Right cardiac atrium (tissue), 5 donors: ENCODE data around the gene STAC3. TPM values are rescaled to one million over a fixed set of nuclear protein-coding genes. Genes with fewer than 3 reads are reported as not detected.
"Not testable (repeated sequence)": the region's sequence is repeated elsewhere in the genome, so short reads cannot be mapped to it uniquely, and the experiment has no call there.

Source experiments
- ATAC-seq, 2 donors: fragments of 200-7000 bp; cut with Tn5 transposase; one replicate each; pipeline versions ENCODE4 v1.8.0 to v1.9.1; 2020; ENCODE audit warnings: moderate library complexity in 2 of 2, mild to moderate bottlenecking in 1 of 2
- DNase-seq, 3 donors: peaks; one replicate each; pipeline ENCODE4 v3.0.0-alpha.2; 2020
- H3K27ac ChIP-seq: one replicate; pipeline ENCODE4 v1.5.1; 2013; ENCODE audit warnings: mild to moderate bottlenecking, low read length, control low read depth, moderate library complexity
- H3K27me3 ChIP-seq: one replicate; pipeline ENCODE4 v1.6.1; 2013; ENCODE audit not compliant: control insufficient read depth, insufficient read depth
- H3K4me1 ChIP-seq: one replicate; pipeline ENCODE4 v1.6.1; 2013; ENCODE audit warnings: low read length; ENCODE audit not compliant: control insufficient read depth, insufficient read depth
- H3K4me3 ChIP-seq: one replicate; pipeline ENCODE4 v1.5.1; 2013; ENCODE audit warnings: low read length, control low read depth
- H3K9me3 ChIP-seq: one replicate; pipeline ENCODE4 v1.6.1; 2013; ENCODE audit warnings: low read length; ENCODE audit not compliant: control insufficient read depth
- WGBS: extraction: QIAGEN DNeasy Blood & Tissue Kit; methylation state at CpG from one replicate; pipeline ENCODE4 v1.1.7; 2013; 5-methylcytosine and 5-hydroxymethylcytosine counted together
- intact Hi-C, 4 donors: fragments of 100-400 bp; cut with DNase I; formaldehyde crosslinking; loops; one replicate each; pipeline versions ENCODE4 v1.11.0 to v1.14.0; 2022 to 2023
- long read RNA-seq, 4 donors: library from polyadenylated mRNA; unstranded; transcript quantifications; one replicate each; pipeline ENCODE4 v2.0.0, GENCODE V29; 2020 to 2021
- polyA plus RNA-seq: library from polyadenylated mRNA; stranded (reverse); fragments of 200-250 nt; gene quantifications from one replicate; pipeline ENCODE4 v1.2.3, GENCODE V29; 2013
- total RNA-seq, 4 donors: library from RNA; stranded (reverse); fragmentation: NEBNext Ultra II Directional; extraction: Animal tissue kit (Norgen Biotek cat#: 25700); gene quantifications; one replicate each; pipeline ENCODE4 v1.2.1, GENCODE V29; 2021
- donor health status: healthy with polysubstance abuse.
- donor health status: DM: no; HTN: yes; CAD: no.
- donor health status: DM: no; HTN: no; CAD: no.
- donor health status: DM: no; HTN: yes; CAD: no; lungs with severe emphysema.
- donor health status: DM: yes; HTN: yes; CAD: no.

The STAC3 gene
- total RNA-seq (1 to 10 TPM in 3 of 4 donors, under 1 TPM in 1; 0.91 to 2.3 (median 1.6) TPM), polyA plus RNA-seq (1.2 TPM)
- long read RNA-seq, donor 1, result 0 reads
- long read RNA-seq, donor 2, result 0 reads
- long read RNA-seq, donor 3, result 0 reads
- long read RNA-seq, donor 4, result 0 reads

- H3K27me3 ChIP-seq, result no peaks in the 10 kb centered on the region
- H3K4me3 ChIP-seq, result no peak within 1 kb of the TSS
- H3K4me1 ChIP-seq, result no peaks in the 10 kb centered on the region
- H3K27ac ChIP-seq, result no peak within 1 kb of the TSS
- ATAC-seq (no peak), DNase-seq (no peak)
- intact Hi-C loops, result no loop called here
- H3K9me3 ChIP-seq, result no peaks in the 10 kb centered on the region
- 77% methylated on average over 7 of the region's 7 CpGs for WGBS
These were observed at the start of gene STAC3 for GRCh38 chr12:57250956-57251355. TSS of gene STAC3 (minus strand) at chr12:57251187. CDS start at chr12:57249636, 1,551 bp downstream.

GRCh38 chr12:57299514-57300016, 48.6 kb upstream of the STAC3 start:
- Histone ChIP-seq H3K27me3 (no peaks in the 10 kb centered on the region), H3K27ac (no peak overlapping the region), H3K9me3 (no peaks in the 10 kb centered on the region), H3K4me1 (peaks cover 3% of the 10 kb centered on the region), H3K4me3 (no peak overlapping the region)
- DNase-seq, result no peak
- 58% methylated on average over 1 of the region's 1 CpG for WGBS
- intact Hi-C loops, result no loop called here
- ATAC-seq, result no peak

GRCh38 chr12:57296291-57296690, 45.3 kb upstream of the STAC3 start:
- Histone ChIP-seq H3K4me1 (peaks cover 3% of the 10 kb centered on the region), H3K4me3 (no peak overlapping the region), H3K9me3 (no peaks in the 10 kb centered on the region), H3K27ac (no peak overlapping the region), H3K27me3 (no peaks in the 10 kb centered on the region)
- 75% methylated on average over 4 of the region's 4 CpGs for WGBS
- intact Hi-C loops, result no loop called here
- ATAC-seq (no peak), DNase-seq (no peak)

- DNase-seq, intact Hi-C loops, H3K9me3 ChIP-seq, ATAC-seq, H3K27ac ChIP-seq, H3K4me1 ChIP-seq, H3K27me3 ChIP-seq, H3K4me3 ChIP-seq: not testable (repeated sequence)
- 95% methylated on average over 12 of the region's 12 CpGs for WGBS
These were observed 31.1 kb upstream of the STAC3 start for GRCh38 chr12:57282073-57282472.

- Histone ChIP-seq H3K27me3 (no peaks in the 10 kb centered on the region), H3K4me3 (no peak overlapping the region), H3K9me3 (no peaks in the 10 kb centered on the region), H3K4me1 (no peaks in the 10 kb centered on the region), H3K27ac (no peak overlapping the region)
- intact Hi-C loops, result no loop called here
- 73% methylated on average over 9 of the region's 9 CpGs for WGBS
- ATAC-seq, result peak; percentile 57 to 64
- no peak for DNase-seq
These were observed 29.4 kb upstream of the STAC3 start for GRCh38 chr12:57280211-57281062.

- Histone ChIP-seq H3K27me3 (no peaks in the 10 kb centered on the region), H3K4me1 (no peaks in the 10 kb centered on the region), H3K9me3 (no peaks in the 10 kb centered on the region), H3K27ac (no peak overlapping the region), H3K4me3 (no peak overlapping the region)
- 94% methylated on average over 15 of the region's 15 CpGs for WGBS
- intact Hi-C loops, result no loop called here
- DNase-seq (no peak), ATAC-seq (no peak)
These were observed 27.7 kb upstream of the STAC3 start for GRCh38 chr12:57278465-57279381.

GRCh38 chr12:57276935-57277563, 26.1 kb upstream of the STAC3 start:
- H3K4me3 ChIP-seq, result no peak overlapping the region
- DNase-seq (no peak), ATAC-seq (no peak)
- intact Hi-C loops, result no loop called here
- no peaks in the 10 kb centered on the region for H3K27me3 ChIP-seq
- no peaks in the 10 kb centered on the region for H3K9me3 ChIP-seq
- H3K27ac ChIP-seq, result no peak overlapping the region
- peaks cover 4% of the 10 kb centered on the region for H3K4me1 ChIP-seq
- WGBS, result 60% methylated on average over 4 of the region's 4 CpGs

- H3K4me1 ChIP-seq, ATAC-seq, H3K4me3 ChIP-seq, intact Hi-C loops, DNase-seq, H3K27ac ChIP-seq, H3K9me3 ChIP-seq, H3K27me3 ChIP-seq: not testable (repeated sequence)
- 98% methylated on average over 6 of the region's 6 CpGs for WGBS
These were observed 25.2 kb upstream of the STAC3 start for GRCh38 chr12:57276233-57276632.

- Histone ChIP-seq H3K9me3 (no peaks in the 10 kb centered on the region), H3K27me3 (no peaks in the 10 kb centered on the region), H3K4me1 (peaks cover 4% of the 10 kb centered on the region), H3K4me3 (no peak overlapping the region), H3K27ac (no peak overlapping the region)
- ATAC-seq (no peak), DNase-seq (no peak)
- intact Hi-C loops, result no loop called here
These were observed 22.5 kb upstream of the STAC3 start for GRCh38 chr12:57273516-57273915.

- DNase-seq (peak in 1 of 3 donors; percentile 55), ATAC-seq (peak; percentile 66 to 67)
- Histone ChIP-seq H3K27me3 (no peaks in the 10 kb centered on the region), H3K9me3 (no peaks in the 10 kb centered on the region), H3K27ac (no peak overlapping the region), H3K4me1 (peaks cover 4% of the 10 kb centered on the region), H3K4me3 (no peak overlapping the region)
- 45% methylated on average over 7 of the region's 7 CpGs for WGBS
- intact Hi-C loops, result no loop called here
These were observed 21.6 kb upstream of the STAC3 start for GRCh38 chr12:57272337-57273151.
